Stimulated activated CD8-positive, alpha-beta memory T cell treated with anti-CD3 and anti-CD28 coated beads, Interleukin-7, amount 100 ng/mL, for 1 hour (primary cell): ENCODE data around the gene DTD1.
"Not testable (repeated sequence)": the region's sequence is repeated elsewhere in the genome, so short reads cannot be mapped to it uniquely, and the experiment has no call there.

ENCODE experiments used
- DNase-seq, 2 donors: peaks; one replicate each; pipeline ENCODE4 v3.0.0-alpha.2; 2020; ENCODE audit warnings: low read depth in 2 of 2

DTD1 gene

GRCh38 chr20:18739751-18740166 is 151.9 kb downstream of the DTD1 start:
- no peak for DNase-seq

GRCh38 chr20:18740726-18741125 is 152.9 kb downstream of the DTD1 start:
- DNase-seq, result no peak

GRCh38 chr20:18742841-18743240 is 155.0 kb downstream of the DTD1 start:
- no peak for DNase-seq

- no peak for DNase-seq
Observed at GRCh38 chr20:18743665-18744440, 156.0 kb downstream of the DTD1 start.

- no peak for DNase-seq
Observed at GRCh38 chr20:18747090-18747489, 159.2 kb downstream of the DTD1 start.

GRCh38 chr20:18748987-18749386 is 161.1 kb downstream of the DTD1 start:
- DNase-seq, result no peak

GRCh38 chr20:18749528-18749927 is 161.7 kb downstream of the DTD1 start:
- DNase-seq, result no peak

GRCh38 chr20:18750735-18751134 is 162.9 kb downstream of the DTD1 start:
- DNase-seq, result no peak

- DNase-seq, result no peak
Observed at GRCh38 chr20:18754030-18754652, 166.3 kb downstream of the DTD1 start.

GRCh38 chr20:18754653-18755045 is 166.8 kb downstream of the DTD1 start:
- DNase-seq, result no peak

GRCh38 chr20:18760852-18761251 is 173.0 kb downstream of the DTD1 start:
- DNase-seq, result not testable (repeated sequence)

- DNase-seq, result no peak
Observed at GRCh38 chr20:18767676-18768075, 179.8 kb downstream of the DTD1 start.

- no peak for DNase-seq
Observed at GRCh38 chr20:18773566-18773965, 185.7 kb downstream of the DTD1 start.

- DNase-seq, result no peak
Observed at GRCh38 chr20:18774207-18774606, 186.4 kb downstream of the DTD1 start.

- no peak for DNase-seq
Observed at GRCh38 chr20:18775633-18776032, 187.8 kb downstream of the DTD1 start.

GRCh38 chr20:18778690-18779392 is 191.0 kb downstream of the DTD1 start:
- no peak for DNase-seq

GRCh38 chr20:18780385-18781130 is 192.7 kb downstream of the DTD1 start:
- no peak for DNase-seq

GRCh38 chr20:18781509-18781908 is 193.7 kb downstream of the DTD1 start:
- no peak for DNase-seq

GRCh38 chr20:18783385-18783959 is 195.6 kb downstream of the DTD1 start:
- no peak for DNase-seq

- not testable (repeated sequence) for DNase-seq
Observed at GRCh38 chr20:18787046-18787445, 199.2 kb downstream of the DTD1 start.

- DNase-seq, result no peak
Observed at GRCh38 chr20:18788021-18788420, 200.2 kb downstream of the DTD1 start.

GRCh38 chr20:18790787-18791186 is 202.9 kb downstream of the DTD1 start:
- DNase-seq, result no peak
